SKM-1 treated with dmso at 0.1 percent for 144 hours (cell line): Measurements from ENCODE around the gene PLAAT4.
A peak's percentile ranks its signal among the peaks of the same experiment; 100 is the strongest.

ENCODE experiments used
- DNase-seq: peaks from one replicate; lab custom pipeline; 2025; ENCODE audit not compliant: unreplicated experiment; lab: John Stamatoyannopoulos, UW

PLAAT4 gene

GRCh38 chr11:63536669-63537292, at the start of gene PLAAT4:
Gene PLAAT4 (plus strand): TSS chr11:63536808. CDS start chr11:63536869, 61 bp downstream.
- DNase-seq: no peak

GRCh38 chr11:63488789-63489188, 47.8 kb upstream of the PLAAT4 start:
- DNase-seq: no peak

- no peak for DNase-seq
These were observed 46.7 kb upstream of the PLAAT4 start for GRCh38 chr11:63489879-63490278.

- DNase-seq: no peak
These were observed 45.9 kb upstream of the PLAAT4 start, which contains the start of gene PLAAT5 for GRCh38 chr11:63490551-63491239. Gene PLAAT5 (minus strand): TSS chr11:63491167. CDS start chr11:63491034, 133 bp downstream.

GRCh38 chr11:63491240-63491587, 45.4 kb upstream of the PLAAT4 start:
- no peak for DNase-seq

- DNase-seq: no peak
These were observed 44.8 kb upstream of the PLAAT4 start for GRCh38 chr11:63491636-63492372.

GRCh38 chr11:63492441-63492840, 44.2 kb upstream of the PLAAT4 start:
- DNase-seq: no peak

- DNase-seq: no peak
These were observed 43.5 kb upstream of the PLAAT4 start for GRCh38 chr11:63493127-63493526.

- no peak for DNase-seq
These were observed 41.6 kb upstream of the PLAAT4 start for GRCh38 chr11:63494975-63495374.

GRCh38 chr11:63499874-63500273, 36.7 kb upstream of the PLAAT4 start:
- no peak for DNase-seq

- DNase-seq: no peak
These were observed 35.4 kb upstream of the PLAAT4 start for GRCh38 chr11:63501236-63501635.

- peak; percentile 51 for DNase-seq
These were observed 34.3 kb upstream of the PLAAT4 start for GRCh38 chr11:63502252-63502820.

- DNase-seq: peak; percentile 78
These were observed 33.1 kb upstream of the PLAAT4 start for GRCh38 chr11:63503492-63503891.

GRCh38 chr11:63504054-63504453, 32.6 kb upstream of the PLAAT4 start:
- no peak for DNase-seq

- DNase-seq: peak; percentile 25
These were observed 31.5 kb upstream of the PLAAT4 start for GRCh38 chr11:63504933-63505586.

- DNase-seq: peak; percentile 96
These were observed 30.6 kb upstream of the PLAAT4 start, which contains the start of gene LGALS12 for GRCh38 chr11:63505857-63506528. Gene LGALS12 (plus strand): TSS chr11:63506084. CDS start chr11:63506459, 375 bp downstream.

- DNase-seq: no peak
These were observed 29.7 kb upstream of the PLAAT4 start for GRCh38 chr11:63506876-63507275.

- no peak for DNase-seq
These were observed 29.1 kb upstream of the PLAAT4 start for GRCh38 chr11:63507511-63507910.

- peak; percentile 64 for DNase-seq
These were observed 28.6 kb upstream of the PLAAT4 start for GRCh38 chr11:63508009-63508408.

- DNase-seq: no peak
These were observed 27.9 kb upstream of the PLAAT4 start for GRCh38 chr11:63508745-63509144.
